ENCODE data around the gene MGAT4A.
"Not testable (repeated sequence)": the region's sequence is repeated elsewhere in the genome, so short reads cannot be mapped to it uniquely, and the experiment has no call there.

MGAT4A gene

DNA sequence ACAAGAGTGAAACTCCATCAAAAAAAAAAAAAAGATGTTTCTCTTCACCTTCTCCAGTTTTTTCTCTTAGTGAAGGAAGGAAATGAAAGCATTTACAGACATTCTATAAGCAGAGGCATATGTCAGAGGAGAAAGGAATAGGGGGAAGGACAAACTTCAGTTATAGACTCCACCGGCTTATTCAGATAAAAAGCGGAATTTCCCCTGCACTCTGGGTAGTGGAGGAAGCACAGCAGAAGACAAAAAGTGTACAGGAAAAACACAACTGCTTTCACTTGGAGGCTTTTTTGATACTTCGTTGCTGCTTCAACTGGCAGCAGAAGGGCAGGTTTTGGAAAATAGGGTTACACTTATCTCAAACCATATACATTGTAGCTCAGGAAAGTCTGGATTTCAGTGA, 3.2 kb upstream of the MGAT4A start:
- ATAC-seq (replicated peaks; ENCODE audit: extremely low read depth, poor library complexity, severe bottlenecking) (no peak), DNase-seq (ENCODE audit: low spot score in 2 of 2) (no peak)
- Mint-ChIP-seq H3K9me3 (no peaks in the 10 kb centered on the region), H3K27ac (ENCODE audit: low read depth) (peak overlapping the region; percentile 89), H3K4me1 (peaks cover 58% of the 10 kb centered on the region), H3K4me3 (peak overlapping the region; percentile 88), H3K36me3 (ENCODE audit: insufficient read depth) (peaks cover 15% of the 10 kb centered on the region), H3K27me3 (no peaks in the 10 kb centered on the region)

GRCh38 chr2:98732430-98733051, 1.6 kb upstream of the MGAT4A start:
- H3K9me3 Mint-ChIP-seq, result no peaks in the 10 kb centered on the region
- no peak for DNase-seq (ENCODE audit: low spot score in 2 of 2)
- H3K36me3 Mint-ChIP-seq (ENCODE audit: insufficient read depth), result peaks cover 19% of the 10 kb centered on the region
- peak overlapping the region; percentile 88 for H3K4me3 Mint-ChIP-seq
- no peak for ATAC-seq (replicated peaks; ENCODE audit: extremely low read depth, poor library complexity, severe bottlenecking)
- peaks cover 56% of the 10 kb centered on the region for H3K4me1 Mint-ChIP-seq
- H3K27me3 Mint-ChIP-seq, result no peaks in the 10 kb centered on the region
- peak overlapping the region; percentile 89 for H3K27ac Mint-ChIP-seq (ENCODE audit: low read depth)

DNA sequence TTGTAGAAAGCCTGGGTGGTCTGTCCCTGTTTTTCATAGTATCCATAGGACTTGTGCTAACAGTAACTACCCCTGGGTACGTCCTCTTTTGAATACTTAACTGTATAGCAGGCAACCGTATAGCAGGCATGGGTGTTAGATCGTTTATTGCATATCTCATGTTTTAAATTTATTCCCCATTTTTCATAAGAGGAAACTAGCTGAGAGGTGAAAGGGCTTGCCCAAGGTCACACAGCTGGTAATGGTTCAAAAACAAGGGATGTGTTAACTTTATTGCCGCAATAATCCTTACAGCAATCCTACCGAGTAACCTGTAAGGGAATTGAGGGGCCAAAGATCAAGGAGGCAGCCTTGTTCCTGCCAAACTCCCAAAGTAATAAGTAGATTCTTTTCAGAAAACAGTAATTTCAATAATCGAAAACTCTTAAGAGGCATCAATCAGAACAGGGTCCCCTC, 990 bp upstream of the MGAT4A start:
- no peaks in the 10 kb centered on the region for H3K9me3 Mint-ChIP-seq
- no peak for DNase-seq (ENCODE audit: low spot score in 2 of 2)
- H3K4me3 Mint-ChIP-seq, result peak overlapping the region; percentile 88
- H3K4me1 Mint-ChIP-seq, result peaks cover 57% of the 10 kb centered on the region
- H3K27me3 Mint-ChIP-seq, result no peaks in the 10 kb centered on the region
- H3K27ac Mint-ChIP-seq (ENCODE audit: low read depth), result peak overlapping the region; percentile 89
- ATAC-seq (replicated peaks; ENCODE audit: extremely low read depth, poor library complexity, severe bottlenecking), result no peak
- H3K36me3 Mint-ChIP-seq (ENCODE audit: insufficient read depth), result peaks cover 19% of the 10 kb centered on the region

DNA sequence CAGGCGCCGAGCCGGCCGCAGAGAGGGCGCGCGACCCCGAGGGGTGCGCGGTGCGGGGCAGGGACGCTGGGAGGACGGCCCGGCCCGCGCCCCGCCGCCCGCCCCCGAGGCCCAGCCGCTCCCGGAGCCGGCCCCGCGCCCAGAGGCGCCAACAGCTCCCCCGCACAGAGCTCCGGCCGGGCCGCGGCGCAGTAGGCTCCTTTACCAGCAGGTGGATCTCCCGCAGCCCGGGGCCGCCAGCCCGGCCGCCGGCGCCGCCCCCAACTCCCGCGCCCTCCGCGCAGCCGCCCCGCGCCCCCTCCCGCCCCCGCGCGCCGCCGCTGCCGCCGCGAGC, 258 bp downstream of the MGAT4A start:
- ATAC-seq (replicated peaks; ENCODE audit: extremely low read depth, poor library complexity, severe bottlenecking), result peak; percentile 37
- peaks cover 27% of the 10 kb centered on the region for H3K36me3 Mint-ChIP-seq (ENCODE audit: insufficient read depth)
- H3K27me3 Mint-ChIP-seq, result no peaks in the 10 kb centered on the region
- H3K4me3 Mint-ChIP-seq, result peak overlapping the region; percentile 88
- DNase-seq (ENCODE audit: low spot score in 2 of 2), result peak; percentile 41 to 44
- no peak overlapping the region for H3K27ac Mint-ChIP-seq (ENCODE audit: low read depth)
- H3K4me1 Mint-ChIP-seq, result peaks cover 61% of the 10 kb centered on the region
- no peaks in the 10 kb centered on the region for H3K9me3 Mint-ChIP-seq

GRCh38 chr2:98730053-98730706, 752 bp downstream of the MGAT4A start:
- H3K9me3 Mint-ChIP-seq, result no peaks in the 10 kb centered on the region
- ATAC-seq (replicated peaks; ENCODE audit: extremely low read depth, poor library complexity, severe bottlenecking) (peak; percentile 47), DNase-seq (ENCODE audit: low spot score in 2 of 2) (peak; percentile 33 to 45)
- H3K4me1 Mint-ChIP-seq, result peaks cover 65% of the 10 kb centered on the region
- H3K27me3 Mint-ChIP-seq, result no peaks in the 10 kb centered on the region
- H3K27ac Mint-ChIP-seq (ENCODE audit: low read depth), result peak overlapping the region; percentile 55
- peak overlapping the region; percentile 88 for H3K4me3 Mint-ChIP-seq
- H3K36me3 Mint-ChIP-seq (ENCODE audit: insufficient read depth), result peaks cover 31% of the 10 kb centered on the region

- Mint-ChIP-seq H3K9me3 (no peaks in the 10 kb centered on the region), H3K36me3 (ENCODE audit: insufficient read depth) (peaks cover 32% of the 10 kb centered on the region), H3K27ac (ENCODE audit: low read depth) (peak overlapping the region; percentile 55), H3K27me3 (no peaks in the 10 kb centered on the region), H3K4me1 (peaks cover 67% of the 10 kb centered on the region), H3K4me3 (peak overlapping the region; percentile 88)
- no peak for ATAC-seq (replicated peaks; ENCODE audit: extremely low read depth, poor library complexity, severe bottlenecking)
- DNase-seq (ENCODE audit: low spot score in 2 of 2), result no peak
These were observed 1.3 kb downstream of the MGAT4A start for GRCh38 chr2:98729652-98730051.

DNA sequence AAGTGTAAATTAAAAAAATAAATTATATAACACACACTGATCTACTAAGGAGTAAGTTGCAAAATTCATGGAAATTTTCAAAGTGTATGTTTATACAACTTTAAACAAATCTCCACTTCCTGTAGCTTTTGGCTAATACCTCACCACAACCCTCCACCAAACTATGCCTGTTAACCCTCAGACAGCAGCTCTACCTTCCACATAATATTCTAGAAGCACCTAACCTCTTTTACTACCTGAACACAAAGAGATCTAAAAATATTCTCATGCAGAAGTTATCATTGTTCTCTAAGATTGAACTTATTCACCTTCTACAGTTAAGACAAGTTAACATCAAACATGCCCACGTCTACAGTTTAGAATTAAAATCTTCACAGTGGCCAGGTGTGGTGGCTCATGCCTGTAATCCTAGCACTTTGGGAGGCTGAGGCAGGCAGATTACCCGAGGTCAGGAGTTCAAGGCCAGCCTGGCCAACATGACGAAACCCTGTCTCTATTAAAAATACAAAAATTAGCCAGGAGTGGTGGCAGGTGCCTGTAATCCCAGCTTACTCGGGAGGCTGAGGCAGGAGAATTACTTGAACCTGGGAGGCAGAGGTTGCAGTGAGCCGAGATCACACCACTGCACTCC, 2.7 kb downstream of the MGAT4A start:
- Mint-ChIP-seq H3K27ac (ENCODE audit: low read depth) (peak overlapping the region; percentile 55), H3K4me3 (peak overlapping the region; percentile 88), H3K4me1 (peaks cover 68% of the 10 kb centered on the region), H3K36me3 (ENCODE audit: insufficient read depth) (peaks cover 37% of the 10 kb centered on the region)
- H3K9me3 Mint-ChIP-seq; H3K27me3 Mint-ChIP-seq; ATAC-seq (replicated peaks; ENCODE audit: extremely low read depth, poor library complexity, severe bottlenecking); DNase-seq (ENCODE audit: low spot score in 2 of 2): not testable (repeated sequence)

DNA sequence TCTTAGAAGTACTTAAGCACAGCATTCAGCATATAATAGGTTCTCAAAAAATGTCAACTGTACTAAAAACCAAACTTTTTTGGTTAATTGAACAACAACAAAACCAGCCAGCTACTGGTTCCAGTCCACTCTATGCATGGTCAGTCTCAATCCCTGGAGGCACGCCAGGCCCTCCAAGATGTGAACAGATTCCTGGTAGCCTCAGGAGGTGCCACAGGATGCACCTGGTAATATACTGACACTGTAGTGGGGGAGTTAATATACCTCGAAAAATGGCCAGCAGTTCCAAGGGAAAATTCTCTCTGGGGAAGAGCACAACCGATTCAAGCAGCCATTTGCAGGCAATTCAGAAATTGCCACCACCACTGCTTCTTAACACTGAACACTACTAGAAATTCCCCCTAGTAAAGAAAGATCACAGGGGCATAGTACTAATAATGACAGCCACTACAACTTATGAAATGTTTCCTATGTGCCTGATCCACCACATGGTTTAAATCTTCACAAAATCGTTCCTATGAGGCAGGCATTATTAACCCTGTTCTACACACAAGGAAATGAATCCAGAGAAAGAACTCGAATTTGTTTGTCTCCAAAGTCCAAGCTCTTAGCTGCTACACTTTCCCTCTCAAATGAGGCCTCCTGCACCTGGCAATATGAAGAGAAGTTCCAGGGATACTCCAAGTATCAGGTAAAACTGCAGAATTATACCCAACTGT, 3.4 kb downstream of the MGAT4A start:
- Mint-ChIP-seq H3K4me1 (peaks cover 68% of the 10 kb centered on the region), H3K27me3 (no peaks in the 10 kb centered on the region), H3K36me3 (ENCODE audit: insufficient read depth) (peaks cover 40% of the 10 kb centered on the region), H3K4me3 (peak overlapping the region; percentile 88), H3K9me3 (no peaks in the 10 kb centered on the region), H3K27ac (ENCODE audit: low read depth) (peak overlapping the region; percentile 69)
- DNase-seq (ENCODE audit: low spot score in 2 of 2), result no peak
- no peak for ATAC-seq (replicated peaks; ENCODE audit: extremely low read depth, poor library complexity, severe bottlenecking)

DNA sequence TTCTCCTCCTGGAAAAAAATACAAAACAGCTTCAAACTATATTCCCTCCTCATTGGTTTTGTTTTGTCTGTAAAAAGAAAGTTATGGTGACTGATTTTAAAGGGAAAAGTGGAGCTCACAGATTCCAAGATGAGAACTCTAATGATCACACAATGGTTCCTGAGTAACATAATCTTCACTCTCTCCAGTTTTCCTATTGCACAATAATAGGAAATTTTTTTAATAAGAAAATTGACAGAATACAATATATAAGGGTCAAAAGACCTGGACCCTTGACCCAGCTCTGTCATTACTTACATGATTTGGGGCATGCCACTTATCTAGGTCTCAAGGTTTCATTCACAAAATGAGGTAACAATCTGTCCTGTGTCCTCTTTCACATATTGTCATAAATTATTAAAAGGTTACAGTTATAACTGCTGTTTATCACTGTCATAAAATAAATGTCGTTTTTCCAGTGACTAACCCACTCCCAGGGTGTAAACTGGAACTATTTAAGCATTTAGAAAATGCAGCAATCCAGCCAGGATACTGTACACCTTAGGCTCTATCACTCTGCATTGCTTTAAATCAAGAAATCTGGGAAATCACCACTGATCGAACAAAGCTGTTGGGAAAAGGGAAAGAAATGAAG, 4.1 kb downstream of the MGAT4A start:
- no peak for DNase-seq (ENCODE audit: low spot score in 2 of 2)
- Mint-ChIP-seq H3K4me1 (peaks cover 68% of the 10 kb centered on the region), H3K27ac (ENCODE audit: low read depth) (peak overlapping the region; percentile 69), H3K27me3 (no peaks in the 10 kb centered on the region), H3K9me3 (no peaks in the 10 kb centered on the region), H3K4me3 (peak overlapping the region; percentile 88), H3K36me3 (ENCODE audit: insufficient read depth) (peaks cover 40% of the 10 kb centered on the region)
- ATAC-seq (replicated peaks; ENCODE audit: extremely low read depth, poor library complexity, severe bottlenecking), result no peak

- ATAC-seq (replicated peaks; ENCODE audit: extremely low read depth, poor library complexity, severe bottlenecking) (no peak), DNase-seq (ENCODE audit: low spot score in 2 of 2) (no peak)
- Mint-ChIP-seq H3K4me3 (peak overlapping the region; percentile 88), H3K36me3 (ENCODE audit: insufficient read depth) (peaks cover 38% of the 10 kb centered on the region), H3K9me3 (no peaks in the 10 kb centered on the region), H3K4me1 (peaks cover 69% of the 10 kb centered on the region), H3K27ac (ENCODE audit: low read depth) (peak overlapping the region; percentile 69), H3K27me3 (no peaks in the 10 kb centered on the region)
These were observed 4.7 kb downstream of the MGAT4A start for GRCh38 chr2:98726205-98726604.

- H3K4me1 Mint-ChIP-seq, result peaks cover 80% of the 10 kb centered on the region
- H3K27me3 Mint-ChIP-seq, result no peaks in the 10 kb centered on the region
- no peak overlapping the region for H3K4me3 Mint-ChIP-seq
- peaks cover 39% of the 10 kb centered on the region for H3K36me3 Mint-ChIP-seq (ENCODE audit: insufficient read depth)
- peak overlapping the region; percentile 33 for H3K27ac Mint-ChIP-seq (ENCODE audit: low read depth)
- peaks cover 5% of the 10 kb centered on the region for H3K9me3 Mint-ChIP-seq
- ATAC-seq (replicated peaks; ENCODE audit: extremely low read depth, poor library complexity, severe bottlenecking) (no peak), DNase-seq (ENCODE audit: low spot score in 2 of 2) (no peak)
These were observed 10.6 kb downstream of the MGAT4A start for GRCh38 chr2:98720286-98720685.

DNA sequence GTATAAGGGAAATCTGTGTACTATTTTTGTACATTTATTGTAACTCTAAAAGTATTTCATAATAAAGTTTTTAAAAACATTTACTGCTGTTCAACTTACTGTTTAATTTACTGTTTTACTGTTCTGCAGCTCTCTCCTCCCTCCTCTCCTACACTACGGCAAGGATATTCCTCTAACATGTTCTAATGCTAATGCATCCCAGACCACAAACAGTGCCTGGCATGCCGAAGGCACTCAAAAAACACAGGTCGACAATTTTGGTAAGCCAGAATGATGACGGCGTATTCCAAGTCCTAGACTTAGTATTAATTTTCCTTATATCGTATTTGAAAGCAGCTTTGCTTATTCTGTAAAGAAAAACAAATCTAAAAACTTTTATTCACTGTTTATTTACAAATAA, 13.3 kb downstream of the MGAT4A start:
- H3K9me3 Mint-ChIP-seq, result peaks cover 5% of the 10 kb centered on the region
- peak overlapping the region; percentile 81 for H3K27ac Mint-ChIP-seq (ENCODE audit: low read depth)
- H3K4me3 Mint-ChIP-seq, result no peak overlapping the region
- peaks cover 28% of the 10 kb centered on the region for H3K36me3 Mint-ChIP-seq (ENCODE audit: insufficient read depth)
- DNase-seq (ENCODE audit: low spot score in 2 of 2) (no peak), ATAC-seq (replicated peaks; ENCODE audit: extremely low read depth, poor library complexity, severe bottlenecking) (no peak)
- H3K4me1 Mint-ChIP-seq, result peaks cover 71% of the 10 kb centered on the region
- no peaks in the 10 kb centered on the region for H3K27me3 Mint-ChIP-seq

All from central memory CD8-positive, alpha-beta T cell (primary cell).